ENCODE data around the gene NSMF.

NSMF gene

DNA sequence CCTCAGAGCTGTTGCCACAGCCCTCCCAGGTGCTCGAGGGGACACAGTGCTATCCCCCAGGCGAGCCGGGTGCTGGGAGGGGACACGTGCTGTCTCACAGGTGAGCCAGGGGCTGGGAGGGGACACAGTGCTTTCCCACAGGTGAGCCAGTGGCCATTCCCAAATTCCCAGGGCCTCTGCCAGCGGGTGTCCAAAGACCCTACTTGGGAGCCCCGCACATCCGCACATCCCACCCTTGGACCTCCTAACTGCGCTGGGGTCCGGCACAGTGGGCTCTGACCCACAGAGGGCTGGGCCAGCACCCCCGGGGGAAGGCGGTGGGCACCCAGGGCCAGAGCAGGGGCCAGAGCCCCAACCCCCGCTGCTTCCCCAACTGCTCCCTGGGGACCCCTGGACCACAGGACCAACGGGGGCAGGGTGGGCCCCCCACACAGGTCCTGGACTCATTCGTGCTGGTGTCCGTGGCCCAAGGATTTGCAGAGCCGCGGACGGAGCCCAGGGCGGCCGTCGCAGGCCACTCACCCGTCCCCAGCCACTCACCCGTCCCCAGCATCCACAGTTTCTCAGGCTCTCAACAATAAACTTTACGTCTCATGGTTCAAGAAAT, 54.1 kb downstream of the NSMF start:
- peaks cover 9 to 14% of the 10 kb centered on the region in 2 donors for H3K4me1 ChIP-seq (ENCODE audit: control insufficient read depth in 2 of 2, insufficient read depth in 2 of 2, low read length in 2 of 2)
- H3K4me3 ChIP-seq (ENCODE audit: low read length in 2 of 2): no peak overlapping the region
- no peak overlapping the region for H3K27ac ChIP-seq (ENCODE audit: low read depth in 2 of 2, low read length in 2 of 2)
- H3K9ac ChIP-seq (ENCODE audit: low read depth in 1 of 2, low read length in 2 of 2): no peak overlapping the region
- H3K9me3 ChIP-seq (ENCODE audit: control insufficient read depth in 2 of 2, low read length in 2 of 2): no peaks in the 10 kb centered on the region
- H3K36me3 ChIP-seq (ENCODE audit: control insufficient read depth in 2 of 2, insufficient read depth in 2 of 2, low read length in 2 of 2): peaks cover 0 to 6% of the 10 kb centered on the region in 2 donors
- H3K27me3 ChIP-seq (ENCODE audit: control insufficient read depth in 2 of 2, insufficient read depth in 2 of 2, low read length in 2 of 2): no peaks in the 10 kb centered on the region

- H3K9ac ChIP-seq (ENCODE audit: low read depth in 1 of 2, low read length in 2 of 2): no peak overlapping the region
- H3K27me3 ChIP-seq (ENCODE audit: control insufficient read depth in 2 of 2, insufficient read depth in 2 of 2, low read length in 2 of 2): no peaks in the 10 kb centered on the region
- no peak overlapping the region for H3K27ac ChIP-seq (ENCODE audit: low read depth in 2 of 2, low read length in 2 of 2)
- no peaks in the 10 kb centered on the region for H3K9me3 ChIP-seq (ENCODE audit: control insufficient read depth in 2 of 2, low read length in 2 of 2)
- H3K36me3 ChIP-seq (ENCODE audit: control insufficient read depth in 2 of 2, insufficient read depth in 2 of 2, low read length in 2 of 2): peaks cover 0 to 8% of the 10 kb centered on the region in 2 donors
- H3K4me3 ChIP-seq (ENCODE audit: low read length in 2 of 2): no peak overlapping the region
- peaks cover 14 to 16% of the 10 kb centered on the region in 2 donors for H3K4me1 ChIP-seq (ENCODE audit: control insufficient read depth in 2 of 2, insufficient read depth in 2 of 2, low read length in 2 of 2)
Measured at GRCh38 chr9:137403269-137403668, 55.9 kb downstream of the NSMF start.

- H3K36me3 ChIP-seq (ENCODE audit: control insufficient read depth in 2 of 2, insufficient read depth in 2 of 2, low read length in 2 of 2): peaks cover 0 to 8% of the 10 kb centered on the region in 2 donors
- peaks cover 14 to 16% of the 10 kb centered on the region in 2 donors for H3K4me1 ChIP-seq (ENCODE audit: control insufficient read depth in 2 of 2, insufficient read depth in 2 of 2, low read length in 2 of 2)
- H3K9ac ChIP-seq (ENCODE audit: low read depth in 1 of 2, low read length in 2 of 2): no peak overlapping the region
- no peak overlapping the region for H3K4me3 ChIP-seq (ENCODE audit: low read length in 2 of 2)
- H3K27ac ChIP-seq (ENCODE audit: low read depth in 2 of 2, low read length in 2 of 2): no peak overlapping the region
- H3K27me3 ChIP-seq (ENCODE audit: control insufficient read depth in 2 of 2, insufficient read depth in 2 of 2, low read length in 2 of 2): no peaks in the 10 kb centered on the region
- no peaks in the 10 kb centered on the region for H3K9me3 ChIP-seq (ENCODE audit: control insufficient read depth in 2 of 2, low read length in 2 of 2)
Measured at GRCh38 chr9:137402746-137403145, 56.4 kb downstream of the NSMF start.

- Histone ChIP-seq H3K27me3 (ENCODE audit: control insufficient read depth in 2 of 2, insufficient read depth in 2 of 2, low read length in 2 of 2) (no peaks in the 10 kb centered on the region), H3K9ac (ENCODE audit: low read depth in 1 of 2, low read length in 2 of 2) (no peak overlapping the region), H3K36me3 (ENCODE audit: control insufficient read depth in 2 of 2, insufficient read depth in 2 of 2, low read length in 2 of 2) (peaks cover 0 to 10% of the 10 kb centered on the region in 2 donors), H3K9me3 (ENCODE audit: control insufficient read depth in 2 of 2, low read length in 2 of 2) (no peaks in the 10 kb centered on the region), H3K4me1 (ENCODE audit: control insufficient read depth in 2 of 2, insufficient read depth in 2 of 2, low read length in 2 of 2) (peaks cover 0 to 8% of the 10 kb centered on the region in 2 donors), H3K27ac (ENCODE audit: low read depth in 2 of 2, low read length in 2 of 2) (no peak overlapping the region), H3K4me3 (ENCODE audit: low read length in 2 of 2) (no peak overlapping the region)
Measured at GRCh38 chr9:137398561-137399468, 60.3 kb downstream of the NSMF start.

- Histone ChIP-seq H3K9me3 (ENCODE audit: control insufficient read depth in 2 of 2, low read length in 2 of 2) (no peaks in the 10 kb centered on the region), H3K4me3 (ENCODE audit: low read length in 2 of 2) (no peak overlapping the region), H3K36me3 (ENCODE audit: control insufficient read depth in 2 of 2, insufficient read depth in 2 of 2, low read length in 2 of 2) (peaks cover 0 to 10% of the 10 kb centered on the region in 2 donors)
Measured at GRCh38 chr9:137397675-137398423, 61.3 kb downstream of the NSMF start.

More at GRCh38 chr9:137397675-137398423, 61.3 kb downstream of the NSMF start:
- Histone ChIP-seq H3K27ac (ENCODE audit: low read depth in 2 of 2, low read length in 2 of 2) (no peak overlapping the region), H3K9ac (ENCODE audit: low read depth in 1 of 2, low read length in 2 of 2) (no peak overlapping the region), H3K4me1 (ENCODE audit: control insufficient read depth in 2 of 2, insufficient read depth in 2 of 2, low read length in 2 of 2) (peaks cover 0 to 8% of the 10 kb centered on the region in 2 donors), H3K27me3 (ENCODE audit: control insufficient read depth in 2 of 2, insufficient read depth in 2 of 2, low read length in 2 of 2) (no peaks in the 10 kb centered on the region)
